GM18519 (cell line): ENCODE data around the gene TENM4.
A peak's percentile ranks its signal among the peaks of the same experiment; 100 is the strongest.

Source experiments
- ATAC-seq: cut with Tn5 transposase; IDR thresholded peaks from one replicate; pipeline ENCODE4 v1.9.1; 2021; ENCODE audit warnings: mild to moderate bottlenecking, moderate library complexity; ENCODE audit not compliant: unreplicated experiment, low FRiP score

TENM4 gene

GRCh38 chr11:78808923-78809322, 631.9 kb downstream of the TENM4 start:
- ATAC-seq = no peak

- ATAC-seq = no peak
Observed at GRCh38 chr11:78807351-78807750, 633.5 kb downstream of the TENM4 start.

GRCh38 chr11:78806214-78807004, 634.4 kb downstream of the TENM4 start:
- ATAC-seq = no peak

- no peak for ATAC-seq
Observed at GRCh38 chr11:78804991-78805390, 635.8 kb downstream of the TENM4 start.

- ATAC-seq = no peak
Observed at GRCh38 chr11:78803995-78804394, 636.8 kb downstream of the TENM4 start.

GRCh38 chr11:78802058-78802761, 638.6 kb downstream of the TENM4 start:
- ATAC-seq = no peak

- no peak for ATAC-seq
Observed at GRCh38 chr11:78801161-78801884, 639.5 kb downstream of the TENM4 start.

GRCh38 chr11:78800756-78801155, 640.1 kb downstream of the TENM4 start:
- no peak for ATAC-seq

GRCh38 chr11:78800096-78800690, 640.6 kb downstream of the TENM4 start:
- no peak for ATAC-seq

- ATAC-seq = peak; percentile 90
Observed at GRCh38 chr11:78798663-78799062, 642.2 kb downstream of the TENM4 start.

- no peak for ATAC-seq
Observed at GRCh38 chr11:78797559-78797958, 643.3 kb downstream of the TENM4 start.

GRCh38 chr11:78796956-78797355, 643.9 kb downstream of the TENM4 start:
- ATAC-seq = no peak

- no peak for ATAC-seq
Observed at GRCh38 chr11:78795621-78796261, 645.1 kb downstream of the TENM4 start.

- no peak for ATAC-seq
Observed at GRCh38 chr11:78791964-78792363, 648.9 kb downstream of the TENM4 start.

- no peak for ATAC-seq
Observed at GRCh38 chr11:78791254-78791653, 649.6 kb downstream of the TENM4 start.

- ATAC-seq = no peak
Observed at GRCh38 chr11:78790784-78791183, 650.0 kb downstream of the TENM4 start.

GRCh38 chr11:78789375-78789774, 651.5 kb downstream of the TENM4 start:
- ATAC-seq = no peak

- no peak for ATAC-seq
Observed at GRCh38 chr11:78788533-78788932, 652.3 kb downstream of the TENM4 start.

- no peak for ATAC-seq
Observed at GRCh38 chr11:78787696-78788095, 653.1 kb downstream of the TENM4 start.

GRCh38 chr11:78786746-78787145, 654.1 kb downstream of the TENM4 start:
- no peak for ATAC-seq
